ENCODE data around the gene TMEM171.
A peak's percentile ranks its signal among the peaks of the same experiment; 100 is the strongest.

The TMEM171 gene, protein sequence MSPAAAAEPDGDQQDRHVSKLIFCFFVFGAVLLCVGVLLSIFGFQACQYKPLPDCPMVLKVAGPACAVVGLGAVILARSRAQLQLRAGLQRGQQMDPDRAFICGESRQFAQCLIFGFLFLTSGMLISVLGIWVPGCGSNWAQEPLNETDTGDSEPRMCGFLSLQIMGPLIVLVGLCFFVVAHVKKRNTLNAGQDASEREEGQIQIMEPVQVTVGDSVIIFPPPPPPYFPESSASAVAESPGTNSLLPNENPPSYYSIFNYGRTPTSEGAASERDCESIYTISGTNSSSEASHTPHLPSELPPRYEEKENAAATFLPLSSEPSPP

GRCh38 chr5:73120222-73121118, at the start of gene TMEM171:
TMEM171 (plus strand) TSS chr5:73120575; CDS start chr5:73123374, 2,799 bp downstream.
- DNase-seq = no peak

GRCh38 chr5:73081093-73081492, 39.3 kb upstream of the TMEM171 start:
- no peak for DNase-seq

DNA sequence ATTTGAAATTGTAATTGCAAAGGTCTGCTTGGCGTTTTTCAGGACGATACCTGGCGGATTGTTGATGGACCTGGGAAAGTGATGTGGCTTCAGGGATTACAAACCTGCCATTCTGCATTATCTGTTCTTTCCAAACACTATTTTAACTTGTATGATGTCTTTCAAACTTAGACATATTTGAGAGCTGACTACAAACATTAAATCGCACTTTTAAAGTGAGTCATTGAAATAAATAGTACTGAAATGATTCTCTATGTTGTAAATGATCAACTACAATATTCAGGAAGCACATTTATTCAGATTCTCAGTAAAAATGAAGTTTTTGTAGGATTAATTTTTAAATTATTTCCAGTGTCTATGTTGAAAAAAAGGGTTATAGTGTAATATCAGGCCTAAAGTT, 32.3 kb upstream of the TMEM171 start:
- DNase-seq = no peak

DNA sequence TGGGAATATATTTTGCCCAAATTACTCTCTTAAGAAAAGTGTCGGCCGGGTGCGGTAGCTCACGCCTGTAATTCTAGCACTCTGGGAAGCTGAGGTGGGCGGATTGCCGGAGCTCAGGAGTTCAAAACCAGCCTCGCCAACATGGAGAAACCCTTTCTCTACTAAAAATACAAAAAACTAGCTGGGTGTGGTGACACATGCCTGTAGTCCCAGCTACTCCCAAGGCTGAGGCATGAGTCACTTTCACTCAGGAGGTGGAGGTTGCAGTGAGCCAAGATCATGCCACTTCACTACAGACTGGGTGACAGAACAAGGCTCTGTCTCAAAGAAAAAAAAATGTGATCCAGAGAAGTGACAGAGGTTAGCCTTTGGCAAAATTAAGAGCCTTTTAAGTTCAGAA, 26.4 kb upstream of the TMEM171 start:
- no peak for DNase-seq

DNA sequence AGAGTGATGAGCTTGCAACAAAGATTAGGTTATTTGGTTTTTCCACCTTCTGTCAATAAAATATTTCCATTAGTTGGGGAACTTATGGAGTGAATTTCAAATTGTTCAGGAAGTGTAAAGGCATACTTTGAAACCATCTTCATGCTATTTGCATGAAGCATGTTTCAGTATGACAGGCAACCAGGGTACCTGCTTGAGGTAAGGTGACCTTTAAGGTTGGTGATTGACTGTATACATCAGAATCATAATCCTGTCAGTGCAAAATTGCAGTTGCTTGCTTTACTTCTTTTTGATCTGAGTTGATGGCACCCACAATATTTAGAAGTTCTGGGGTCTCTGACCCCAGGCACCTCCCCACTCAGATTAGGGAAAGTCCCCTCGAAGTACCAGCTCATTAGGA, 26.0 kb upstream of the TMEM171 start:
- DNase-seq = no peak

DNA sequence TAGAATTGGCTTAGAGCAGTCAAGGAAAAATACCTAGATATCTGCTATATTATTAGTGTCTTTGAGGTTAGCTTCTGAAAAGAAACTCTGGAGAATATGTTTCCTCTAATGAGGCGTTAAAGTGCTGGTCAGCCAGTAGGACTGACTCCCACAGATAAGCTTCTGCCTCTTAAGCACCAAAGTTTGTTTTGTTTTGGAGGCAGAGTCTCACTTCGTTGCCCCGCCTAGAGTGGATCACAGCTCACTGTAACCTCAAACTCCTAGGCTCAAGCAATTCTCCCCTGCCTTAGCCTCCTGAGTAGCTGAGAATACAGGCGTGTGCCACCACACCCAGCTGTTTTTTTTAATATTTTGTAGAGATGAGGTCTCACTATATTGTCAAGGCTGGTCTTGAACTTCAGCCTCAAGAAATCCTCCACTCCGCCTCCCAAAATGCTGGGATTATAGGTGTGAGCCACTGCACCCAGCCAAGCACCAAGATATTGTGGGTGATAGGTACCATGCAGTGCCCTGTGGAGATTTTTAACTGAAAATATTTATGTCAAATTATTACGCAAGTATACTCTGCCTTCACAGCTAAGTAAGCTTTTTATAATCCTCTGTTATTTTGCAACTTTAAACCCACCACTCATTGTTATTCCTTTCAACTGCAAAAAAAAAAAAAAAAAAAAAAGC, 24.7 kb upstream of the TMEM171 start:
- peak in 1 of 2 donors; percentile 5 for DNase-seq

- DNase-seq = peak in 1 of 2 donors; percentile 6
Observed at GRCh38 chr5:73096239-73096575, 24.2 kb upstream of the TMEM171 start.

GRCh38 chr5:73097740-73098139, 22.6 kb upstream of the TMEM171 start:
- DNase-seq = no peak

- no peak for DNase-seq
Observed at GRCh38 chr5:73100109-73100508, 20.3 kb upstream of the TMEM171 start.

DNA sequence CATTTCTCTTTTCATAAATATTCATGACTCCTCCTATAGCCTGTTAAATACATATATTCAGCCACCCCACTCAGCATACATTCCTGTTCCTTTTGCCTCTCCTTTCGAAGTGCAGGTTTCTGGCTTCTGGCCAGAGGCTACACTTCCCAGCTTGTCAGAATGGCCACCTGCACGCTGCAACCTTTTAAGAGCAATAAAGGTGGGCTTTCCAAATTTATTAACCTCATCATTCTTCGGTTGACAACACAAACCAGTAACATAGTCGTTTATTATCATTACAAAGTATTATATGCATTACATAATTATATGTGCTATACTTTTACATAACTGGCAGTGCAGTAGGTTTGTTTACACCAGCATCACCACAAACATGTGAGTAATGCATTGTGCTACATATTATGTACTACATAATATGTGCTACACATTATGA, 16.5 kb upstream of the TMEM171 start:
- no peak for DNase-seq

GRCh38 chr5:73104326-73104725, 16.0 kb upstream of the TMEM171 start:
- DNase-seq = no peak

- no peak for DNase-seq
Observed at GRCh38 chr5:73106335-73106734, 14.0 kb upstream of the TMEM171 start.

- DNase-seq = no peak
Observed at GRCh38 chr5:73110190-73110589, 10.2 kb upstream of the TMEM171 start.

DNA sequence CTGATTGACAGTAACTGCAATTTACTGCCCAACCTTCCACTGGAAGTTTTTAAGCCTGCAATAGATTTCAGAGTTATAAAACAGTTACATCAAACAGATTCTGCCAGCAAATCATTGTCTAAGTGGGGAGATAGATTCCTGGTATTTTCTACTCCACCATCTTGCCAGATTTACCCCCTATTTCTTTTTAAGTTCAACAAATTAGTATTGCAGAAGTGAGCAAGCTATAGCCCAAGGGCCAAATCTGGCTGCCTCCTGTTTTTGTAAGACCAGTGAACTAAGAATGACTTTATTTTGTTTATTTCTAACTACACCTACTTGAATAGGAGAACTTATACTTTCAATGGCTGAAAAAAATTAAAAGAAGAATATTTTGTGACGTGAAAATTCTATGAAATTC, 8.8 kb upstream of the TMEM171 start:
- DNase-seq = no peak

- no peak for DNase-seq
Observed at GRCh38 chr5:73112359-73112758, 8.0 kb upstream of the TMEM171 start.

GRCh38 chr5:73114044-73114688, 6.2 kb upstream of the TMEM171 start:
- DNase-seq = no peak

GRCh38 chr5:73115399-73116051, 4.8 kb upstream of the TMEM171 start:
- no peak for DNase-seq

DNA sequence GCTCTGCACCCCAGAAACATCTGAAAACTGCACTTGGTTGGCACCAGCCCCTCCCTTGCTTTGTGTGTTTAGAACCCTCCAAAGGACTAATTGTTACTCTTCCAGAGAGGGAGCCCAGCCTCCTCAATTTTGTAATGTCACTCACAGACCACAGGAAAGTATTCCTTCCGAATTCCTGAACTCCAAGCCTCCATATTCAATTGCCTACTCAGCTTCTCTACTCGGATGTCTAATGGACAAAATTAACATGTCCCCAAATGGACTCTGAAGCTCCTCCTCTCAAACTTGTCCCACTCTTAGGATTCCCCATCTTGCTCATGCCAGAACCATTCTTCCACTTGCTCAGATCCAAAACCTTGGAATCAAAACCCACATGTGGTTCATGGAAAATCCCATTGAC, 3.9 kb upstream of the TMEM171 start:
- DNase-seq = no peak

DNA sequence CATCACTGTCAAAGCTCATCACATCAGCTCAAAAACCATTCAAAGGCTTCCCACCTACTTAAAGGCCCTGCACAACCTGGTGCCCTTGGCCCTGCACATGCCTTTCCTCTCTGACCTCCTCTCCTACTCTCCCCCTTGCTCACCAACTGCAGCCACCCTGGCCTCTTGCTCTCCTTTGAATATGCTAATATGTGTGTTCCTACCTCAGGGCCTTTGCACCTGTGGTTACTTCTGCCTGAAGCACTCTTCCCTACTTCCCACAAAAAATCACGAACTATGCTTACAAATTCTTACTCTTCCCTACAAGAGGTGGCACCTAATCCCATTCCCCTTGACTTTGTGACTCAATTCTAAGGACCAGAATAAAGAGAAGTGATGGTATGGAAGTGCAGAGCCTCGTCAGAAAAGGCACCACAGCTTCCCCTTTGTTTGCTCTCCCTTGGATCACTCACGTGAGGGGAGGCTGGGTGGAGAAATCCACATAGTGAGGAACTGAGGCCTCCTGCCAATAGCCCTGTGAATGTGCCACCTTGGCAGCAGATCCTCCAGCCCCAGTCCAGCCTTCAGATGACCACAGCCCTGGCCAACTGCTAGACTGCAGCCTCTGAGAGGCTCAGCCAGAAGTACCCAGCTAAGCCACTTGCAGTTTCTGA, 3.2 kb upstream of the TMEM171 start:
- no peak for DNase-seq

DNA sequence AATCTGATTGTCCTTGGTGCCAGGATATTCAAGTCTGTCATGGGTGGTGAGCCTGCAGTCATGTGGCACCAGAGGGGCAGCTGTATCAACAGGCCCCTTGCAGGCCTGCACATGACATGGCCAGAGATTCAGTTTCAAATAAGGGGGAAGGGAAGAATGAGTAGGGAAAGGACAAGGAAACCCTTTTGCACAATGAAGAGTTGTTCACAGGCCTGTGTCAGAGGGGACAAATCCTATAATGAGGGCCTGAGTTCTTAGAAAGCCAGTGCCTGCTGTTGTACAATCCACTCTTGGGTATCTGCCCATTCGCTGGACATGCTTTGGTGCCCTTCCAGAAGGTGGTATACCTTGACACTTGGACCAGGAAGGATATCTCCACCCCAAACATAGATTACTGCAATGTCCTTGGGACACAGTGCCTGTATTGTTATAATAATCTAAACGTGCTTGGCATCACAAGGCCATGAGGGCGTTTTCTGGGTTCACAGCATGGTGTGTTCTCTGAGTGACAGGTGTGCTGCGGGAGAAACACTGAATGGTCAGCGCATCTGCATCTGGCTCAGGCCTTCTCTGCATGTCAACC, 1.9 kb upstream of the TMEM171 start:
- no peak for DNase-seq

GRCh38 chr5:73119451-73120157, 771 bp upstream of the TMEM171 start:
- no peak for DNase-seq

Measured in CD4-positive, alpha-beta T cell treated with Interleukin-4 for 1 hour (primary cell).